Smooth muscle cell (in vitro differentiated cells): Measurements from ENCODE around the gene CFAP20. TPM values are rescaled to one million over a fixed set of nuclear protein-coding genes. Genes with fewer than 3 reads are reported as not detected.

Source experiments
- DNase-seq: peaks from one replicate; lab custom pipeline; 2025; ENCODE audit not compliant: unreplicated experiment; lab: John Stamatoyannopoulos, UW
- H2AFZ ChIP-seq: fragments of 200-600 bp; sonication (generic); 2 replicates; pipeline ENCODE4 v1.6.0; 2016; ENCODE audit warnings: antibody characterized with exemption, low read depth, mild to moderate bottlenecking
- H3F3A ChIP-seq: fragments of 200-600 bp; sonication (generic); 2 replicates; pipeline ENCODE4 v1.6.0; 2017; ENCODE audit warnings: antibody characterized with exemption, low read depth
- H3K27ac ChIP-seq: fragments of 200-600 bp; sonication (generic); 2 replicates; pipeline ENCODE4 v1.5.1; 2016; ENCODE audit warnings: low read depth, mild to moderate bottlenecking
- H3K27me3 ChIP-seq: fragments of 200-600 bp; sonication (generic); 2 replicates; pipeline ENCODE4 v1.6.1; 2016; ENCODE audit warnings: low read depth, mild to moderate bottlenecking
- H3K36me3 ChIP-seq: fragments of 200-600 bp; sonication (generic); 2 replicates; pipeline ENCODE4 v1.5.1; 2016; ENCODE audit warnings: low read depth
- H3K4me1 ChIP-seq: fragments of 200-600 bp; sonication (generic); 2 replicates; pipeline ENCODE4 v1.5.1; 2016; ENCODE audit warnings: low read depth
- H3K4me2 ChIP-seq: fragments of 200-600 bp; sonication (generic); 2 replicates; pipeline ENCODE4 v1.6.0; 2016; ENCODE audit warnings: mild to moderate bottlenecking
- H3K4me3 ChIP-seq: fragments of 200-600 bp; sonication (generic); 2 replicates; pipeline ENCODE4 v1.5.1; 2016; ENCODE audit warnings: mild to moderate bottlenecking
- H3K79me2 ChIP-seq: fragments of 200-600 bp; sonication (generic); 2 replicates; pipeline ENCODE4 v1.6.0; 2016; ENCODE audit warnings: low read depth, mild to moderate bottlenecking
- H3K9ac ChIP-seq: fragments of 200-600 bp; sonication (generic); 2 replicates; pipeline ENCODE4 v1.6.0; 2016; ENCODE audit warnings: low read depth
- H3K9me3 ChIP-seq: fragments of 200-600 bp; sonication (generic); replicated peaks from 2 replicates; pipeline ENCODE4 v1.5.1; 2016; ENCODE audit warnings: low read depth
- H4K20me1 ChIP-seq: fragments of 200-600 bp; sonication (generic); 2 replicates; pipeline ENCODE4 v1.6.0; 2016; ENCODE audit warnings: low read depth
- WGBS: methylation state at CpG from one replicate; pipeline ENCODE4 v1.1.7; 2016; ENCODE audit warnings: low lambda C conversion rate; 5-methylcytosine and 5-hydroxymethylcytosine counted together
- polyA plus RNA-seq: library from polyadenylated mRNA; unstranded; fragments of >200 nt; fragmentation: Nextera tagmentation; extraction: Ambion mirVana; gene quantifications from 2 replicates; pipeline ENCODE4 v1.2.1, GENCODE V29; 2016
- total RNA-seq: library from RNA; depleted of rRNA; stranded (reverse); fragments of >200 nt; gene quantifications from 2 replicates; pipeline ENCODE4 v1.2.3, GENCODE V29; 2014
- TF ChIP-seq, protein P1 (sequence below): fragments of 200-600 bp; sonication (generic); IDR thresholded peaks from 2 replicates; pipeline ENCODE4 v1.5.1; 2017; ENCODE audit warnings: borderline replicate concordance, mild to moderate bottlenecking, antibody characterized with exemption; ENCODE audit not compliant: insufficient read depth, poor library complexity, severe bottlenecking

CFAP20 gene
- total and polyA plus RNA-seq, 2 experiments from 2014 or later = 55.1 to 96.1 TPM

DNA sequence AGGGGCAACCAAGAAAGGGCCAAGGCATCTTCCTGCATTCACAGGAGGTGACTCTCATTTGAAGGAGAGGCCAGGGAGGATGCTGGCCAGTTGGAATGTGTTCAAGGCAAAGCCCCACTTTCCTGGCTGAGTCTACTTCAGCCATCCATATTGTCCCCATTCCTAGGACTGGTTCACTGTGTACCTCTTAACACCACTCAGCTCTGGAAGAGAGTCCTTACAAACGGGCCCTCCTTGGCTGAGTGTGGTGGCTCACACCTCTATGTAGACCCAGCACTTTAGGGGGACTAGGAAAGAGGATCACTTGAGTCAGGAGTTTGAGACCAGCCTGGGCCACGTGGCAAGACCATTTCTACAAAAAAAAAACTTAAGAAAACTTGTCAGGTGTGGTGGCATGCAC, 28.1 kb upstream of the CFAP20 start:
- TF ChIP-seq, protein P1, sequence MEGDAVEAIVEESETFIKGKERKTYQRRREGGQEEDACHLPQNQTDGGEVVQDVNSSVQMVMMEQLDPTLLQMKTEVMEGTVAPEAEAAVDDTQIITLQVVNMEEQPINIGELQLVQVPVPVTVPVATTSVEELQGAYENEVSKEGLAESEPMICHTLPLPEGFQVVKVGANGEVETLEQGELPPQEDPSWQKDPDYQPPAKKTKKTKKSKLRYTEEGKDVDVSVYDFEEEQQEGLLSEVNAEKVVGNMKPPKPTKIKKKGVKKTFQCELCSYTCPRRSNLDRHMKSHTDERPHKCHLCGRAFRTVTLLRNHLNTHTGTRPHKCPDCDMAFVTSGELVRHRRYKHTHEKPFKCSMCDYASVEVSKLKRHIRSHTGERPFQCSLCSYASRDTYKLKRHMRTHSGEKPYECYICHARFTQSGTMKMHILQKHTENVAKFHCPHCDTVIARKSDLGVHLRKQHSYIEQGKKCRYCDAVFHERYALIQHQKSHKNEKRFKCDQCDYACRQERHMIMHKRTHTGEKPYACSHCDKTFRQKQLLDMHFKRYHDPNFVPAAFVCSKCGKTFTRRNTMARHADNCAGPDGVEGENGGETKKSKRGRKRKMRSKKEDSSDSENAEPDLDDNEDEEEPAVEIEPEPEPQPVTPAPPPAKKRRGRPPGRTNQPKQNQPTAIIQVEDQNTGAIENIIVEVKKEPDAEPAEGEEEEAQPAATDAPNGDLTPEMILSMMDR = no peak
- Histone ChIP-seq H3K27me3 (no peaks in the 10 kb centered on the region), H3K9me3 (no peaks in the 10 kb centered on the region), H3F3A (no peaks in the 10 kb centered on the region), H3K79me2 (no peaks in the 10 kb centered on the region), H2AFZ (no peak overlapping the region), H3K36me3 (peaks cover 2% of the 10 kb centered on the region), H4K20me1 (no peaks in the 10 kb centered on the region), H3K9ac (no peak overlapping the region), H3K4me1 (no peaks in the 10 kb centered on the region), H3K4me3 (no peak overlapping the region), H3K4me2 (no peak overlapping the region), H3K27ac (no peak overlapping the region)
- WGBS = 98% methylated on average over 2 of the region's 2 CpGs
- no peak for DNase-seq

GRCh38 chr16:58155839-58156238, 26.7 kb upstream of the CFAP20 start:
- DNase-seq = no peak
- no peaks in the 10 kb centered on the region for H3K9me3 ChIP-seq
- no peaks in the 10 kb centered on the region for H3K4me1 ChIP-seq
- no peaks in the 10 kb centered on the region for H3F3A ChIP-seq
- TF ChIP-seq, protein P1 = no peak
- no peaks in the 10 kb centered on the region for H3K36me3 ChIP-seq
- no peak overlapping the region for H3K9ac ChIP-seq
- no peak overlapping the region for H3K27ac ChIP-seq
- no peaks in the 10 kb centered on the region for H3K27me3 ChIP-seq
- H3K4me2 ChIP-seq = no peak overlapping the region
- 80% methylated on average over 2 of the region's 2 CpGs for WGBS
- H4K20me1 ChIP-seq = no peaks in the 10 kb centered on the region
- H3K4me3 ChIP-seq = no peak overlapping the region
- no peaks in the 10 kb centered on the region for H3K79me2 ChIP-seq
- H2AFZ ChIP-seq = no peak overlapping the region

DNA sequence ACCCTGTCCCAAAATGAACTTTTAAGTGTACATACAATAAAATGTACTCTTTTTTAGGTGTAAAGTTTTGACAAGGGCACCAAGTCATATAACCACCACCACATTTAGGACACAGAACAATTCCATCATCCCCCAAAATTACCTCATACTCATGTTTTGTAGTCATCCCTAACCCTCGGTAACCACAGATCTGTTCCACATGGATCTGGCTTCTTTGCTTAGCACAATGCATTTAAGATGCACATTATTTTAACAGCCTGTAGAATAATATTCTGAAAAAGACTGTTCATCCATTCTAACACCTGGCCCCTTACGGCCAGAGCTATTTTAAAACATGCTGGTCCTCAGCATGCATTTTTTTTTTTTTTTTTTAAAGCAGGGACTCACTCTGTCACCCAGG, 25.2 kb upstream of the CFAP20 start:
- Histone ChIP-seq H3K9ac (no peak overlapping the region), H3K9me3 (no peaks in the 10 kb centered on the region), H3K79me2 (no peaks in the 10 kb centered on the region), H3F3A (no peaks in the 10 kb centered on the region), H3K4me1 (no peaks in the 10 kb centered on the region), H3K36me3 (no peaks in the 10 kb centered on the region), H3K27ac (no peak overlapping the region), H2AFZ (no peak overlapping the region), H3K4me3 (no peak overlapping the region), H3K27me3 (no peaks in the 10 kb centered on the region), H3K4me2 (no peak overlapping the region), H4K20me1 (no peaks in the 10 kb centered on the region)
- 93% methylated on average over 2 of the region's 2 CpGs for WGBS
- DNase-seq = no peak
- TF ChIP-seq, protein P1 = no peak

GRCh38 chr16:58152246-58152868, 23.2 kb upstream of the CFAP20 start:
- Histone ChIP-seq H3K9me3 (no peaks in the 10 kb centered on the region), H3K79me2 (no peaks in the 10 kb centered on the region), H3K4me1 (no peaks in the 10 kb centered on the region), H3K4me2 (no peak overlapping the region), H3K4me3 (no peak overlapping the region), H4K20me1 (no peaks in the 10 kb centered on the region), H3K9ac (no peak overlapping the region), H3K36me3 (no peaks in the 10 kb centered on the region), H2AFZ (no peak overlapping the region), H3K27ac (no peak overlapping the region), H3F3A (no peaks in the 10 kb centered on the region), H3K27me3 (no peaks in the 10 kb centered on the region)
- TF ChIP-seq, protein P1 = no peak
- 84% methylated on average over 8 of the region's 8 CpGs for WGBS
- DNase-seq = no peak
